ENCODE results near the gene CEACAM19.

The CEACAM19 gene

DNA sequence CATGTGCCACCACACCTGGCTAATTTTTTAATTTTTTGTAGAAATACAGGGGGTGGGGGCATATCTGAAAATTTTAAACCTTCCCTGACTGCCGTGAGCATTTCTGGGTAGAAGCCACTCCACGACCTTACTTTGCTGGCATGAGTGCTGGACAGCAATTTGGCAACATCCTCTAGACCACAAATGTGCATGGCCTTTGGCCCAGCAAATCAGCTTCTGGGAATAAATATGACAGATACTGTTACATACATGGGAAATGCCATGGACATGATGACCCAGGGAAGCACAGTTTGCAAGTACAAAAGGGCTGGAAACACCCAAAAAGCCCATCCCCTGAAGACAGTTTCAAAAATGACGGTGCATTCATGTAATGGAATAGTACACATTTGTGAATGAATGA, 30.8 kb upstream of the CEACAM19 start:
- Histone ChIP-seq H3K27me3 (ENCODE audit: insufficient read depth, insufficient read length) (no peaks in the 10 kb centered on the region), H3K9ac (ENCODE audit: insufficient read length, low read depth) (no peak overlapping the region), H3K36me3 (ENCODE audit: insufficient read depth, insufficient read length, low read length) (no peaks in the 10 kb centered on the region), H3K4me3 (ENCODE audit: insufficient read length, low read depth) (no peak overlapping the region), H3K4me1 (ENCODE audit: insufficient read depth, insufficient read length) (no peaks in the 10 kb centered on the region), H3K9me3 (ENCODE audit: insufficient read depth, low read length) (no peaks in the 10 kb centered on the region)
- no peak for DNase-seq (ENCODE audit: low read depth, low spot score)
- TF ChIP-seq ZNF274 (IDR thresholded peaks at IDR 0.05; ENCODE audit: low read depth, low read length) (no peak), YY1 (IDR thresholded peaks at IDR 0.05; ENCODE audit: insufficient read depth, insufficient read length) (no peak), SUZ12 (IDR thresholded peaks at IDR 0.05; ENCODE audit: extremely low read depth, insufficient read depth, insufficient read length) (no peak)

DNA sequence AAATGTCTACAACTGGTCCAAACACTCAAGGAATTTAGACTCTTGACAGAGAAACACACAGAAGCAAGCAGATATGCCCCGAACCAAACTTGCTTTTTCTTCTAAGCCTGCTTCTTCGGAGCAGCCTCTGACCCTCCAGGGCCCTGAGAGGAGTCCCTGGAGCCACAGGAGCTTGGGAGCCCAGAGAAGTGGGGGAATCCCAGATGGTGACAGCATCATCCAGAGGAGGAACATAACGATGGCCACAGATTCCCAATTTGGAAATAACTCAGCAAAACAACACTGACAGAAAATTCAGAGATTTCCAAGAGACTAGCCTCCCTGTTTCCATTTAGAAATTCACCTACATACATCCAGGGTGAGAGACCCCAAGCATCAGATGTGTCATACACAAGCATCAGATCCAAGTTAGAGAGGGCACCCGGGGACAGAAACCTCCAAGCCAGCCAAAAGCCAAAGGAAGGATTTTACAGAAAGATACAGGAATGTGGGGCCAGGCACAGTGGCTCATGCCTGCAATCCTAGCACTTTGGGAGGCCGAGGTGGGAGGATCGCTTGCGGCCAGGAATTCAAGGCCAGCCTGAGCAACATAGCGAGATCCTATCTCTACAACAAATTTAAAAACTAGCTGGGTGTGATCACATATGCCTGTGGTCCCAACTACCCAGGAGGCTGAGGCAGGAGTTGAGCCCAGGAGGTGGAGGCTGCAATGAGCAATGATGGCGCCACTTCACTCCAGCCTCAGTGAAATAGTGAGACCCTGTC, 29.6 kb upstream of the CEACAM19 start:
- Histone ChIP-seq H3K9me3 (ENCODE audit: insufficient read depth, low read length) (no peaks in the 10 kb centered on the region), H3K9ac (ENCODE audit: insufficient read length, low read depth) (no peak overlapping the region), H3K27me3 (ENCODE audit: insufficient read depth, insufficient read length) (no peaks in the 10 kb centered on the region), H3K4me1 (ENCODE audit: insufficient read depth, insufficient read length) (no peaks in the 10 kb centered on the region), H3K4me3 (ENCODE audit: insufficient read length, low read depth) (no peak overlapping the region), H3K36me3 (ENCODE audit: insufficient read depth, insufficient read length, low read length) (peaks cover 10% of the 10 kb centered on the region)
- TF ChIP-seq SUZ12 (IDR thresholded peaks at IDR 0.05; ENCODE audit: extremely low read depth, insufficient read depth, insufficient read length): no peak
- no peak for TF ChIP-seq ZNF274 (IDR thresholded peaks at IDR 0.05; ENCODE audit: low read depth, low read length)
- TF ChIP-seq YY1 (IDR thresholded peaks at IDR 0.05; ENCODE audit: insufficient read depth, insufficient read length): no peak
- no peak for DNase-seq (ENCODE audit: low read depth, low spot score)

DNA sequence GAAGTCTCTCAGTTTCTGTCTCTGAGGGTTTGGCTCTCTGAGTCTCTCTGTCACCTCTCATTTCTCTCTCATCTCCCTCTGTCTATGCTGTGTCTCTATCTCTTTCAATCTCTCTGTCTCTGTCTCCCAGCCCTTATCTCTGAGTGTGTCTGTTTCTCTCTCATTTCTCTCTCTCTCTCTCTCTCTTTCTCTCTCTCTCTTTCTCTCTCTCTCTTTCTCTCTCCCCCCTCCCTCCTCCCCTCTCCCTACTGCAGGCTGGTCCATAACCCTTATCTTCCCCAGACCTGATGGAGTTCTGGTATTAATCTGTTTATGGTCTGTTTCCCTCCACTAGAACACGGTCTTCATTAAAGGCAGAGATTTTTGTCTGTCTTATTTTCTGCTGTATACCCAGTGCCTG, 28.9 kb upstream of the CEACAM19 start:
- Histone ChIP-seq H3K4me3 (ENCODE audit: insufficient read length, low read depth) (no peak overlapping the region), H3K4me1 (ENCODE audit: insufficient read depth, insufficient read length) (no peaks in the 10 kb centered on the region), H3K27me3 (ENCODE audit: insufficient read depth, insufficient read length) (no peaks in the 10 kb centered on the region), H3K9ac (ENCODE audit: insufficient read length, low read depth) (no peak overlapping the region), H3K36me3 (ENCODE audit: insufficient read depth, insufficient read length, low read length) (peaks cover 14% of the 10 kb centered on the region), H3K9me3 (ENCODE audit: insufficient read depth, low read length) (no peaks in the 10 kb centered on the region)
- TF ChIP-seq ZNF274 (IDR thresholded peaks at IDR 0.05; ENCODE audit: low read depth, low read length) (no peak), YY1 (IDR thresholded peaks at IDR 0.05; ENCODE audit: insufficient read depth, insufficient read length) (no peak), SUZ12 (IDR thresholded peaks at IDR 0.05; ENCODE audit: extremely low read depth, insufficient read depth, insufficient read length) (no peak)
- DNase-seq (ENCODE audit: low read depth, low spot score): no peak

DNA sequence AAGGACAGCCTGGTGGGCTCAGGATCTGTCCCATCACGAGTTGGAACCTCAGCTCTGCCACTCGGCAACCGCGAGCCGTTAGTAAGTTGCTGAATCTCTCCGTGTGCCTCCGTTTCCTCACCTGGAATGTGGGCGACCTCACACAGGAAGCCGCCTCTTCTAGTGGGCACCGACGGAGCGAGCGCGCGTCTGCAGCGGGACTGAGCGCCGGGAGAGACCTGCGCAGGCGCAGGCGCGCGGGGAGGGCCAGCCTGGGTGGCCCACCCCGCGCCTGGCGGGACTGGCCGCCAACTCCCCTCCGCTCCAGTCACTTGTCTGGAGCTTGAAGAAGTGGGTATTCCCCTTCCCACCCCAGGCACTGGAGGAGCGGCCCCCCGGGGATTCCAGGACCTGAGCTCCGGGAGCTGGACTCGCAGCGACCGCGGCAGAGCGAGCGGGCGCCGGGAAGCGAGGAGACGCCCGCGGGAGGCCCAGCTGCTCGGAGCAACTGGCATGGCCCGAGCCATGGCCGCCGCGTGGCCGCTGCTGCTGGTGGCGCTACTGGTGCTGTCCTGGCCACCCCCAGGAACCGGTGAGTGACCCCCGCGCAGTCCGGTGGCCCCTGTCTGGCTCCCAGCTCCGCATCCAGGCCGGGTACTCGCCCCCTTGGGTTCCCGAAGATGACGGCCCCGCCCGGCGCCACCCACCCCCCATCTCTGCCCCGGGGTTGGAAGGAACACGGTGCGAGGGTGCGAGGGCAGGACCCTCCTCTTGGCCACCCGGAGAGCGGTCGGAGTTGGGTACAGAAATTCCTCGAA, 27.5 kb upstream of the CEACAM19 start, which contains the start of gene PVR:
PVR (plus strand) TSS at position 306 of the 797 bp plus-strand sequence; CDS start at position 493, 187 bp downstream.
- DNase-seq (ENCODE audit: low read depth, low spot score): no peak
- peak within 1 kb of the TSS; percentile 66 for H3K9ac ChIP-seq (ENCODE audit: insufficient read length, low read depth)
- no peaks in the 10 kb centered on the region for H3K4me1 ChIP-seq (ENCODE audit: insufficient read depth, insufficient read length)

DNA sequence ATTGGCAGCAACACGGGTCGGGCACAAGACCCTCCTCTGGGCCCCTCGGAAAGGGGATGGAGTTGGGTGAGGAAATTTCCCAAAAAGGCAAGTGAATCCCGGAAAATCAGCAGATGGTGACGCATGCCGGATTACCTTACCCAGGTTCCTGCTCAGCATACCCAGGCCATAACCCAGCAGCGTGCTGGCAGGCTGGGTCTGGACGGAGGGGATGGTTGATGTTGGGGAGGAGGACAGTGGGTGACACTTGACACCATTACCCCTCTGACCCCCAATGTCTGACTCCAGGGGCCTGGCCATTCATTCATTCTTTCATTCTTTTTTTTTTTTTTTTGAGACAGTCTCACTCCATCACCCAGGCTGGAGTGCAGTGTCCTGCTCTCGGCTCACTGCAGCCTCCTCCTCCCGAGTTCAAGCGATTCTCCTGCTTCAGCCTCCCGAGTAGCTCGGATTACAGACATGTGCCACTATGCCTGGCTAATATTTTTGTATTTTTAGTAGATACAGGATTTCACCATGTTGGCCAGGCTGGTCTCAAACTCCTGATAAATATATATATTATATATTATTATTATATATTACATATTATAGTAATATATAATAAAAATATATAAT, 26.8 kb upstream of the CEACAM19 start:
- TF ChIP-seq YY1 (IDR thresholded peaks at IDR 0.05; ENCODE audit: insufficient read depth, insufficient read length) (no peak), SUZ12 (IDR thresholded peaks at IDR 0.05; ENCODE audit: extremely low read depth, insufficient read depth, insufficient read length) (no peak), ZNF274 (IDR thresholded peaks at IDR 0.05; ENCODE audit: low read depth, low read length) (no peak)
- Histone ChIP-seq H3K4me3 (ENCODE audit: insufficient read length, low read depth) (peak overlapping the region; percentile 74), H3K9me3 (ENCODE audit: insufficient read depth, low read length) (no peaks in the 10 kb centered on the region), H3K36me3 (ENCODE audit: insufficient read depth, insufficient read length, low read length) (peaks cover 32% of the 10 kb centered on the region), H3K4me1 (ENCODE audit: insufficient read depth, insufficient read length) (no peaks in the 10 kb centered on the region), H3K27me3 (ENCODE audit: insufficient read depth, insufficient read length) (no peaks in the 10 kb centered on the region), H3K9ac (ENCODE audit: insufficient read length, low read depth) (peak overlapping the region; percentile 66)
- no peak for DNase-seq (ENCODE audit: low read depth, low spot score)

More for the DNA sequence above, 27.5 kb upstream of the CEACAM19 start, which contains the start of gene PVR:
- Histone ChIP-seq H3K27me3 (ENCODE audit: insufficient read depth, insufficient read length) (no peaks in the 10 kb centered on the region), H3K4me3 (ENCODE audit: insufficient read length, low read depth) (peak within 1 kb of the TSS; percentile 74), H3K36me3 (ENCODE audit: insufficient read depth, insufficient read length, low read length) (peaks cover 25% of the 10 kb centered on the region), H3K9me3 (ENCODE audit: insufficient read depth, low read length) (no peaks in the 10 kb centered on the region)
- TF ChIP-seq YY1 (IDR thresholded peaks at IDR 0.05; ENCODE audit: insufficient read depth, insufficient read length) (no peak), ZNF274 (IDR thresholded peaks at IDR 0.05; ENCODE audit: low read depth, low read length) (no peak), SUZ12 (IDR thresholded peaks at IDR 0.05; ENCODE audit: extremely low read depth, insufficient read depth, insufficient read length) (no peak)

GRCh38 chr19:44645407-44646048, 25.8 kb upstream of the CEACAM19 start:
- Histone ChIP-seq H3K4me3 (ENCODE audit: insufficient read length, low read depth) (no peak overlapping the region), H3K27me3 (ENCODE audit: insufficient read depth, insufficient read length) (no peaks in the 10 kb centered on the region), H3K9ac (ENCODE audit: insufficient read length, low read depth) (no peak overlapping the region), H3K9me3 (ENCODE audit: insufficient read depth, low read length) (no peaks in the 10 kb centered on the region), H3K4me1 (ENCODE audit: insufficient read depth, insufficient read length) (no peaks in the 10 kb centered on the region), H3K36me3 (ENCODE audit: insufficient read depth, insufficient read length, low read length) (peaks cover 42% of the 10 kb centered on the region)
- DNase-seq (ENCODE audit: low read depth, low spot score): no peak
- TF ChIP-seq ZNF274 (IDR thresholded peaks at IDR 0.05; ENCODE audit: low read depth, low read length) (no peak), YY1 (IDR thresholded peaks at IDR 0.05; ENCODE audit: insufficient read depth, insufficient read length) (no peak), SUZ12 (IDR thresholded peaks at IDR 0.05; ENCODE audit: extremely low read depth, insufficient read depth, insufficient read length) (no peak)

Data from NT2/D1 (cell line).